H1 (cell line): Measurements from ENCODE around the gene SLC38A1. TPM values are rescaled to one million over a fixed set of nuclear protein-coding genes. Genes with fewer than 3 reads are reported as not detected.

Source experiments
- CTCF ChIA-PET: fragments of 300-600 bp; sonication (Branson Sonifier 250); formaldehyde crosslinking; loops from one replicate; lab custom pipeline; 2021; ENCODE audit not compliant: partially characterized antibody; lab: Charles Lee
- POLR2A ChIA-PET: fragments of 300-600 bp; sonication (Branson Sonifier 250); formaldehyde crosslinking; loops from one replicate; lab custom pipeline; 2021; ENCODE audit warnings: inconsistent platforms; ENCODE audit not compliant: partially characterized antibody; lab: Charles Lee
- DNase-seq, 2 experiments: peaks; one replicate each; pipeline versions ENCODE4 v3.0.0 to v3.0.0-alpha.2; 2010 to 2022; ENCODE audit warnings: low spot score in 2 of 2, low read depth in 1 of 2, mixed read lengths in 1 of 2
- FAIRE-seq: peaks from 2 replicates; lab custom pipeline; 2011; peaks lifted over from hg19 to GRCh38; lab: Jason Lieb, UNC
- H2AFZ ChIP-seq: 2 replicates; pipeline ENCODE4 v1.8.1; 2012; ENCODE audit warnings: low read length, inconsistent platforms
- H2AK5ac ChIP-seq: 2 replicates; pipeline ENCODE4 v1.6.1; 2013; ENCODE audit warnings: low read depth, low read length
- H2BK120ac ChIP-seq: replicated peaks from 2 replicates; pipeline ENCODE3; 2013; ENCODE audit warnings: low read depth, low read length, inconsistent platforms
- H2BK12ac ChIP-seq: 2 replicates; pipeline ENCODE4 v1.6.1; 2013; ENCODE audit warnings: low read depth, low read length
- H2BK15ac ChIP-seq: 2 replicates; pipeline ENCODE4 v1.6.1; 2013; ENCODE audit warnings: low read length
- H2BK20ac ChIP-seq: 2 replicates; pipeline ENCODE4 v1.6.1; 2013; ENCODE audit warnings: low read length
- H2BK5ac ChIP-seq: 2 replicates; pipeline ENCODE4 v1.6.1; 2013; ENCODE audit warnings: low read depth, low read length
- H3K14ac ChIP-seq: 2 replicates; pipeline ENCODE4 v1.6.1; 2013; ENCODE audit warnings: inconsistent platforms; ENCODE audit not compliant: insufficient read length
- H3K18ac ChIP-seq: 2 replicates; pipeline ENCODE4 v1.6.1; 2013; ENCODE audit warnings: low read length; ENCODE audit errors: extremely low read depth
- H3K23ac ChIP-seq: 2 replicates; pipeline ENCODE4 v1.6.1; 2013; ENCODE audit warnings: inconsistent platforms; ENCODE audit not compliant: insufficient read length
- H3K23me2 ChIP-seq: 2 replicates; pipeline ENCODE4 v1.6.1; 2013; ENCODE audit warnings: low read depth, low read length
- H3K27ac ChIP-seq: 2 replicates; pipeline ENCODE4 v1.6.1; 2011; ENCODE audit warnings: low read depth, low read length, inconsistent platforms
- H3K27me3 ChIP-seq, 4 experiments: replicated peaks in 1 of 4; 1 replicate in 1 of 4; 2 replicates in 3 of 4; pipeline versions ENCODE4 v1.6.1 to v1.8.1; 2011 to 2013; ENCODE audit warnings: low read length in 3 of 4, mild to moderate bottlenecking in 3 of 4, inconsistent platforms in 2 of 4, mixed read lengths in 2 of 4, moderate library complexity in 1 of 4; ENCODE audit not compliant: control insufficient read depth in 3 of 4, insufficient read depth in 3 of 4; ENCODE audit errors: extremely low read depth in 1 of 4
- H3K36me3 ChIP-seq, 4 experiments: 2 replicates each; pipeline versions ENCODE4 v1.6.1 to v1.8.1; 2011 to 2013; ENCODE audit warnings: mild to moderate bottlenecking in 4 of 4, low read length in 3 of 4, moderate library complexity in 2 of 4, control low read depth in 1 of 4, inconsistent platforms in 1 of 4; ENCODE audit not compliant: insufficient read depth in 4 of 4, control insufficient read depth in 2 of 4
- H3K4ac ChIP-seq: replicated peaks from 2 replicates; pipeline ENCODE3; 2013; ENCODE audit warnings: low read length, low read depth, mixed read lengths, inconsistent platforms; ENCODE audit not compliant: insufficient read length
- H3K4me1 ChIP-seq, 4 experiments: replicated peaks in 1 of 4; 1 replicate in 1 of 4; 2 replicates in 3 of 4; pipeline versions ENCODE4 v1.6.1 to v1.8.1; 2011 to 2013; ENCODE audit warnings: low read length in 3 of 4, inconsistent platforms in 2 of 4, mixed read lengths in 1 of 4; ENCODE audit not compliant: insufficient read depth in 4 of 4, control insufficient read depth in 3 of 4
- H3K4me2 ChIP-seq, 2 experiments: 2 replicates each; pipeline versions ENCODE4 v1.6.1 to v1.8.1; 2011 to 2013; ENCODE audit warnings: low read depth in 2 of 2, low read length in 2 of 2, control low read depth in 1 of 2, inconsistent platforms in 1 of 2, mild to moderate bottlenecking in 1 of 2; ENCODE audit not compliant: insufficient read depth in 1 of 2
- H3K4me3 ChIP-seq, 4 experiments: fragments of 200-600, 300-600 bp in 1 of 4; sonication (generic), shearing (Covaris generic), sonication (Bioruptor Twin) in 1 of 4; 2 replicates each; pipeline versions ENCODE4 v1.5.1 to v1.8.1; 2011 to 2016; ENCODE audit warnings: low read length in 4 of 4, low read depth in 3 of 4, control low read depth in 2 of 4, inconsistent platforms in 2 of 4, mild to moderate bottlenecking in 2 of 4, mixed read lengths in 1 of 4, moderate library complexity in 1 of 4; ENCODE audit not compliant: insufficient read depth in 2 of 4; ENCODE audit errors: extremely low read depth in 1 of 4
- H3K56ac ChIP-seq: replicated peaks from 2 replicates; pipeline ENCODE3; 2013; ENCODE audit warnings: low read depth, mild to moderate bottlenecking, mixed read lengths, low read length, inconsistent platforms; ENCODE audit not compliant: insufficient read length
- H3K79me1 ChIP-seq: 2 replicates; pipeline ENCODE4 v1.6.1; 2013; ENCODE audit warnings: low read depth, low read length, control low read depth
- H3K79me2 ChIP-seq, 2 experiments: 2 replicates each; pipeline versions ENCODE4 v1.6.1 to v1.8.1; 2012 to 2013; ENCODE audit warnings: low read length in 2 of 2, mild to moderate bottlenecking in 2 of 2, inconsistent platforms in 1 of 2; ENCODE audit not compliant: insufficient read depth in 2 of 2, control insufficient read depth in 1 of 2
- H3K9ac ChIP-seq, 4 experiments: replicated peaks in 1 of 4; 1 replicate in 1 of 4; 2 replicates in 3 of 4; pipeline versions ENCODE4 v1.6.1 to v1.8.1; 2011 to 2013; ENCODE audit warnings: low read depth in 3 of 4, low read length in 3 of 4, control low read depth in 2 of 4, mild to moderate bottlenecking in 2 of 4, moderate library complexity in 2 of 4, inconsistent platforms in 1 of 4; ENCODE audit errors: extremely low read depth in 1 of 4
- H3K9me3 ChIP-seq, 2 experiments: 2 replicates each; pipeline versions ENCODE4 v1.6.1 to v1.8.1; 2012 to 2013; ENCODE audit warnings: mild to moderate bottlenecking in 2 of 2, moderate library complexity in 2 of 2, control low read depth in 1 of 2, inconsistent platforms in 1 of 2, low read depth in 1 of 2, low read length in 1 of 2, mixed read lengths in 1 of 2; ENCODE audit not compliant: insufficient read depth in 2 of 2
- H4K20me1 ChIP-seq, 2 experiments: replicated peaks in 1 of 2; 2 replicates each; pipeline versions ENCODE3 to v1.8.1; 2011 to 2013; ENCODE audit warnings: inconsistent platforms in 2 of 2, low read length in 2 of 2, mild to moderate bottlenecking in 1 of 2; ENCODE audit not compliant: insufficient read depth in 2 of 2, control insufficient read depth in 1 of 2
- H4K5ac ChIP-seq: 2 replicates; pipeline ENCODE4 v1.6.1; 2013; ENCODE audit warnings: low read length, low read depth, mixed read lengths, inconsistent platforms; ENCODE audit not compliant: insufficient read length
- H4K8ac ChIP-seq: 2 replicates; pipeline ENCODE4 v1.8.0; 2013; ENCODE audit warnings: mild to moderate bottlenecking, moderate library complexity, low read length, inconsistent platforms; ENCODE audit not compliant: insufficient read depth; ENCODE audit errors: extremely low read depth
- H4K91ac ChIP-seq: replicated peaks from 2 replicates; pipeline ENCODE3; 2013; ENCODE audit warnings: low read length, mixed read lengths, inconsistent platforms; ENCODE audit not compliant: insufficient read length
- BRCA1 ChIP-seq: IDR thresholded peaks from 2 replicates; pipeline ENCODE4 v1.6.1; 2012; ENCODE audit warnings: low read depth, low read length, improper control_type of control experiment
- FOSL1 ChIP-seq: IDR thresholded peaks from 2 replicates; pipeline ENCODE4 v1.6.1; 2011; ENCODE audit warnings: mild to moderate bottlenecking, low read depth, low read length, moderate library complexity; ENCODE audit not compliant: insufficient read depth
- GABPA ChIP-seq: IDR thresholded peaks from 2 replicates; pipeline ENCODE4 v1.6.1; 2011; ENCODE audit warnings: mild to moderate bottlenecking, low read length, moderate library complexity, borderline replicate concordance; ENCODE audit not compliant: insufficient read depth
- JUN ChIP-seq: IDR thresholded peaks from 2 replicates; pipeline ENCODE4 v1.6.1; 2011; ENCODE audit warnings: low read depth, mild to moderate bottlenecking, improper control_type of control experiment, low read length
- KDM1A ChIP-seq: fragments of 200-600, 300-600 bp; sonication (generic); IDR thresholded peaks from 2 replicates; pipeline ENCODE4 v1.7.1; 2016; ENCODE audit warnings: mild to moderate bottlenecking, low read length, borderline replicate concordance
- NRF1 ChIP-seq: IDR thresholded peaks from 2 replicates; pipeline ENCODE4 v1.6.1; 2011; ENCODE audit warnings: mild to moderate bottlenecking, low read depth, low read length, improper control_type of control experiment
- POU5F1 ChIP-seq: IDR thresholded peaks from 2 replicates; pipeline ENCODE4 v1.6.1; 2011; ENCODE audit warnings: low read depth, mild to moderate bottlenecking, low read length, moderate library complexity
- SP1 ChIP-seq: IDR thresholded peaks from 2 replicates; pipeline ENCODE4 v1.6.1; 2011; ENCODE audit warnings: low read depth, low read length
- ZNF274 ChIP-seq: IDR thresholded peaks from 2 replicates; pipeline ENCODE4 v1.7.0; 2012; ENCODE audit warnings: low read length, borderline replicate concordance; ENCODE audit errors: extremely low read depth
- WGBS, 2 experiments: shearing (Covaris generic) in 1 of 2; methylation state at CpG; one replicate each; pipeline versions ENCODE4 v1.1.6 to v1.1.7; 2013 to 2015; ENCODE audit warnings: low lambda C conversion rate in 2 of 2, mixed read lengths in 2 of 2, inconsistent platforms in 1 of 2, low coverage in 1 of 2, missing lambda C conversion rate in 1 of 2; ENCODE audit not compliant: insufficient replicate concordance in 2 of 2, insufficient coverage in 1 of 2, insufficient read length in 1 of 2; ENCODE audit errors: extremely low coverage in 1 of 2, missing lambda C conversion rate in 1 of 2; 5-methylcytosine and 5-hydroxymethylcytosine counted together
- polyA plus RNA-seq, 7 experiments: library from polyadenylated mRNA; depleted of rRNA in 3 of 7; stranded (reverse) in 5 of 7; unstranded in 2 of 7; fragments of >200 nt in 5 of 7; fragments of 200-250 nt in 2 of 7; gene quantifications; 1 replicate in 5 of 7; 2 replicates in 1 of 7; 4 replicates in 1 of 7; pipeline versions ENCODE4 v1.2.1 to v1.2.3, GENCODE V29; 2011 to 2013; ENCODE audit warnings: missing spikeins in 2 of 7, mixed read lengths in 2 of 7
- total RNA-seq: library from RNA; stranded (reverse); fragmentation: NEBNext Ultra II Directional; extraction: Animal tissue kit (Norgen Biotek cat#: 25700); gene quantifications from 2 replicates; pipeline ENCODE4 v1.2.1, GENCODE V29; 2021

The SLC38A1 gene
- total and polyA plus RNA-seq, 2 of the 8 experiments (the other 6 are each of a cell fraction or from before 2014, with no cell fraction given): 83.4 to 242 TPM

DNA sequence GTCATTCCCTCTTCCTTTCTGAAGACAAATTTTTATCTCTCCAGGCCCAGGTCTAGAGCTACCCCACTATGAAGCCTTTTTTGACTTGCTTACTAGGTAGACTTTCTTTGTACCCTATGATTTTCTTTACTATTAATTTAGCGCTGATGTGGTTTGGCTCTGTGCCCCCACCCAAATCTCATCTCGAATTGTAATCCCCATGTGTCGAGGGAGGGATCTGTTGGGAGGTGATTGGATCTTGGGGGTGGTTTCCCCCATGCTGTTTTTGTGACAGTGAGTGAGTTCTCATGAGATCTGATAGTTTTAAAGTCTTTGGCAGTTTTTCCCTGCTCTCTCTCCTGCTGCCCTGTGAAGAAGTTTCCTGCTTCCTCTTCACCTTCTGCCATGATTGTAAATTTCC is 118.1 kb downstream of the SLC38A1 start:
- no peak overlapping the region for H3K56ac ChIP-seq
- H2BK15ac ChIP-seq: no peak overlapping the region
- H3K79me2 ChIP-seq: no peaks in the 10 kb centered on the region
- no peak overlapping the region for H3K9ac ChIP-seq
- no peaks in the 10 kb centered on the region for H3K36me3 ChIP-seq
- FAIRE-seq (no peak), DNase-seq (no peak)
- no peak overlapping the region for H3K4ac ChIP-seq
- no peaks in the 10 kb centered on the region for H3K79me1 ChIP-seq
- H4K91ac ChIP-seq: no peak overlapping the region
- H3K4me1 ChIP-seq: no peaks in the 10 kb centered on the region
- no peaks in the 10 kb centered on the region for H3K23me2 ChIP-seq
- H3K14ac ChIP-seq: no peak overlapping the region
- H3K23ac ChIP-seq: no peak overlapping the region
- POLR2A ChIA-PET: interaction anchor here (0.6 kb wide), 1 partner anchor 1078 kb away, joined by 3 read pairs; no protein-coding TSS in a partner anchor
- H4K20me1 ChIP-seq: no peaks in the 10 kb centered on the region
- no peak overlapping the region for H2BK5ac ChIP-seq
- H3K27ac ChIP-seq: no peak overlapping the region
- H2AK5ac ChIP-seq: no peak overlapping the region
- H4K5ac ChIP-seq: no peak overlapping the region
- no peaks in the 10 kb centered on the region for H3K27me3 ChIP-seq
- no peak overlapping the region for H3K18ac ChIP-seq
- no peaks in the 10 kb centered on the region for H3K9me3 ChIP-seq
- H2BK12ac ChIP-seq: no peak overlapping the region
- no peak overlapping the region for H2AFZ ChIP-seq
- H3K4me3 ChIP-seq: no peak overlapping the region
- no peak overlapping the region for H2BK120ac ChIP-seq
- 70% methylated on average over 3 of the region's 3 CpGs; no CpG with 5 or more reads in 1 of the 2 experiments for WGBS, 2 experiments
- no peak overlapping the region for H4K8ac ChIP-seq
- no peak overlapping the region for H3K4me2 ChIP-seq
- no peak overlapping the region for H2BK20ac ChIP-seq
- TF ChIP-seq NRF1 (no peak), KDM1A (no peak), ZNF274 (no peak), GABPA (no peak), SP1 (no peak), FOSL1 (no peak), POU5F1 (no peak), BRCA1 (no peak), JUN (no peak)
- CTCF ChIA-PET: interaction anchor here (0.6 to 1.0 kb wide), 3 partner anchors 8 to 507 kb away, joined by 3 read pairs; no protein-coding TSS in a partner anchor
